Activated CD4-positive, alpha-beta T cell treated with anti-CD3 and anti-CD28 coated beads for 48 hours (primary cell): ENCODE measurements around the gene CDH12.
"Not testable (repeated sequence)": the region's sequence is repeated elsewhere in the genome, so short reads cannot be mapped to it uniquely, and the experiment has no call there.

Experiments used
- DNase-seq: peaks from one replicate; pipeline ENCODE4 v3.0.0-alpha.2; 2020

Gene CDH12

GRCh38 chr5:22411554-22412349 lies 441.4 kb downstream of the CDH12 start:
- DNase-seq, result no peak

DNA sequence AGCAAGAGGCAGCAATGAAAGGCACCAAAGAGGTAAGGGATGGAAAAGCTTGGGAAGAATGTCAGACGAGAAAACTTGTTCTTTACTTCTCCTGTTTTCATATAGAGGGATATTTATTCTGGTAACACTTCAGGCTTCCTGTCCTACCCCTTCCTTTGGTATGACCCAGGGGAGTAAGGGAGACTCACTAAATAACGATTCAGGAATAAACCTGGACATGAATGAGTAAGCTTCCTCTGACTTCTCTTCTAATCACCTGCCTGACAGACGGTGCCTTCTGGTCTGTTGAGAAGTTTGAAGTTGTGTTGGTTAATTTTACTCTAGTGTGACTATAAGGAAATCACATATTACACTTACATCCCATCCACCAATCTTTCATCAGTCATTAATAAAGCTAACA lies 461.2 kb downstream of the CDH12 start:
- no peak for DNase-seq

DNA sequence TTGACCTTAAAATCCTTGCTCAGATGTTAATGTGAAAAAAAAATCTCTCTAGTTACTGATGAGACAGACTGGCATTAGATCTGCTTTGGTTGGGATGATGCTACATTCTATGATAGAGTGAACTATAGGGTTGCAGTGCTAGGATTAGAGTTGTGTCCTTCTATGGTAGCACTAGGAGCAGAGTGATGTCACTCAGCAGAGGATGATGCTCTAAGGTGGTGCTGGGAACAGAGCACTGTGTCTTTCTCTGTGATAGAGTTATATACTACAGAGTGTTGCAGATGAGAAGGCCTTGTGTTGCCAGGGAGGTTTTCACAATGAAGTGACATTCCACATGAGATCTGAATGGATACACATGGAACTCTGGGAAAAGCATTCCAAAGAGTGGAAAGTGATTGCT lies 462.3 kb downstream of the CDH12 start:
- DNase-seq, result no peak

DNA sequence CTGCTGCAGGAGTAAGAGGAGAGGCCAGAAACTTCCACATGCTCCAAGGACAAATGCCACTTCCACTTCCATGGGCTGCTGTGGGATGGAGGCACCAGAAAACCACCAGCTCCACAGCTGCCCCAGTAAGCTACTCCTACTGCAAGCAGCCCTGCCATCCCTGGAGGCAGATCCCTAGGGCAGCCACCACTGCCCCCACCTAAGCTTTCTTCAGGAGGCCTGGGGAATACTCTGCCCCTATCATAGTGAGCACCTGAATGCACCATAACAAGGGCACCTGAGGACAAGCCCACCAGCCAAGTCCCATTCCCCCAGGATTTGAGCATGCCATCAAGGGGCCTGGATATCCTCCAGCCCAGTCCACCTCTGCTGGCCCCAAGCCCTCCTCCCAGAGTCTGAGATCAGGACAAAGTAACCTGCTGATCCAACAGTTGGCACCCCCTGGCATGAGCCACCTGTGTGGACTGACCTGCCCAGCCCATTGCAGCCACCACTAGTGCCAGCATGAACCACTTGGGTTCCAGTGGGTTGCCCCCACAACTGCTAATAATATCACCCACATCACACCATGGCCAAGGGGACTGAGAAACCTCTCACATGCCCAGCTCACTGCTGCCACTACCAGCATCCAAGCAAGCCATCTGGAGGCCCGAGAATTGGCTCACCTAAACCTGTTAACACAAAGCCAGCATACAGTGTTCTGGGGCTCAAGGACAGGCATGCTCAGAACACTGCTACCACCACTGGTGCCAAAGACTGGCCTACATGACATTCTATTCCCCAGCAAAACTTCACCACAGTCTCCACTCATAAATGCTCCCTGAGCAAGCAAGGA lies 480.1 kb downstream of the CDH12 start:
- DNase-seq, result no peak

DNA sequence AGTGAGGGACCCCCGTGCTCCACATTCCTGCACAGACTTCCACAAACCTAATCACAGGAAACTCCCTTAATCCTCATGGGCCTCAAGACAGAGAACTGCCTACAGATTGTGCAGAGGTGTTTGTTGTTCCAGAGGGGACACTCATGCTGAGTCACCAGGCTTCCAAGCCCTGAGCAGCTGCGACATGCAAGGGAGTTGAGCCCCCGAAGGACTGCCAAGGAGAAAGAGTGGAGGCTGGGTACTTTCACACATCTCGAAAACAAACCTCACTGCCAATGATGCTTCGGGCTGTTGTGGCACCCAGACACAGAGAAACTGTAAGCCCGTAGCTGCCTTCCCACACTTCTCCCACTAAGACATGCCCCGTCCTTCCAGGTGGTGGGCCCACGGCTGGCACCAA lies 480.8 kb downstream of the CDH12 start:
- DNase-seq, result no peak

GRCh38 chr5:22354956-22355355 lies 498.2 kb downstream of the CDH12 start:
- DNase-seq, result no peak

- DNase-seq, result no peak
These were observed 500.7 kb downstream of the CDH12 start for GRCh38 chr5:22352493-22352892.

GRCh38 chr5:22351178-22351577 lies 502.0 kb downstream of the CDH12 start:
- no peak for DNase-seq

DNA sequence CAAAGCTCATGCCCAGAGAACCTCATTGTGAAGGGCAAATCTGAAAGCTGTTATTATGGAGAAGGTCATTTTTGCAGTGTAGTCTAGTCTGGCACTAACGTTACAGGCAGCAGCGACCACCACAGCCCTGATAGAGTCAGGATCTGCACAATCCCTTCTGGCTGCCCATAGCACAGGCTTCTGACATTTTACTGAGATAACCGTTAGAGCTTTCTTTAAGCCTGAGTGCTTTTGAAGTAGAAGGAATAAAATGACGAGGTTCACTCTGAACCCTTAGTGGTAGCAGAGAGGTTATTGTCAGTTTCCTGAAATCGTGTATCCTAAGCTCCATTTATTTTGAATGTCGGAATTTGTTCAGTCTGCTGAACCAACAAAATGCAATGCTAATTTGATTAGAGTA lies 505.1 kb downstream of the CDH12 start:
- no peak for DNase-seq

- no peak for DNase-seq
These were observed 509.1 kb downstream of the CDH12 start for GRCh38 chr5:22344000-22344399.

GRCh38 chr5:22341406-22341805 lies 511.7 kb downstream of the CDH12 start:
- DNase-seq, result no peak

- DNase-seq, result not testable (repeated sequence)
These were observed 520.2 kb downstream of the CDH12 start for GRCh38 chr5:22332949-22333348.

- DNase-seq, result no peak
These were observed 523.5 kb downstream of the CDH12 start for GRCh38 chr5:22329683-22330082.

DNA sequence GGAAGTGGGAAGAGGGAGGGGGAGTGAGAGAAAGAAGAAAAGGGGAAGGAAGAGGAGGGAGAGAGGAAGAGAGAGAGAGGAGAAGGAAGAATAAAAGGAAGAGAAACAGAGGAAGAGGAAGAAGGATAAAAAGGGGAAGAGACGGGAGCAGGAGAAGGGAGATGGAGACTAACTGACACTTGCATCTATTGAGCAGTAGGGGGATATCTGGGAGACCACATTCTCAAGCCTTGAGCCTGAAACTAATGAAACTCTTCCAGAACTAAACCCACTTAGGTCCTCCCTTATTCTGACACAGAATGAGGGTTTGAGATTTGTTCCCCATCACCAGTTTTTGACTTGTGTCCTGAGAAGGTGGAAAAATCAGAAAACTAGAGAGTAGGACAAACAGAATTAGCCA lies 533.3 kb downstream of the CDH12 start:
- DNase-seq, result no peak

GRCh38 chr5:22316294-22316693 lies 536.9 kb downstream of the CDH12 start:
- no peak for DNase-seq

GRCh38 chr5:22315052-22315451 lies 538.1 kb downstream of the CDH12 start:
- DNase-seq, result not testable (repeated sequence)

DNA sequence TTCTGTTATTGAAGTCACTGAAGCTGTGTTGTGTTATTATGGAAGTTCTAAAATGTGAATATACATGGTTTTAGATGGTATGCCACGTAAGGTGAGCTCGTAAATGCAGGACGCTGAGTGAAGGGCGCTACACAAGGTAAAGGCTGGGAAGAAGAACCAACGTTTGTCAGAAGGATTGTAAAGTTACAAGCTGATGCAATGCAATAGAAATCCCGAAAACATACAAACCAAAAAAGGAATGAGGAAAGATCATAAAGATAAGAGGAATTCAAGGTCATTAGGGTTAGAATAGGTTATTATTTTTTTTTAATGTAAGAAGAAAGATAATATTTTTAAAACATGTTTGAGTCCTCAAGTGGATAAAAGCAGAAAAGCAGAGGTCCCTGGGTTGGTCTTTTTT lies 538.6 kb downstream of the CDH12 start:
- no peak for DNase-seq

- no peak for DNase-seq
These were observed 547.1 kb downstream of the CDH12 start for GRCh38 chr5:22306011-22306410.

- DNase-seq, result no peak
These were observed 557.3 kb downstream of the CDH12 start for GRCh38 chr5:22295832-22296231.

- DNase-seq, result no peak
These were observed 560.0 kb downstream of the CDH12 start for GRCh38 chr5:22293147-22293546.

GRCh38 chr5:22278164-22278563 lies 575.0 kb downstream of the CDH12 start:
- DNase-seq, result no peak

GRCh38 chr5:22277006-22277405 lies 576.1 kb downstream of the CDH12 start:
- DNase-seq, result no peak

GRCh38 chr5:22265855-22266254 lies 587.3 kb downstream of the CDH12 start:
- DNase-seq, result not testable (repeated sequence)

- DNase-seq, result no peak
These were observed 595.0 kb downstream of the CDH12 start for GRCh38 chr5:22258139-22258538.
